K562 (cell line): Measurements from ENCODE around the gene COA5. TPM values are rescaled to one million over a fixed set of nuclear protein-coding genes. Genes with fewer than 3 reads are reported as not detected.
A peak's percentile ranks its signal among the peaks of the same experiment; 100 is the strongest.

Source experiments
- ATF7 ChIP-seq: fragments of 450-650 bp; IDR thresholded peaks from 2 replicates; pipeline ENCODE4 v1.7.1; 2014; ENCODE audit warnings: mild to moderate bottlenecking, moderate library complexity
- BRD9 ChIP-seq: fragments of 450-650 bp; IDR thresholded peaks from 2 replicates; pipeline ENCODE4 v1.6.1; 2018; ENCODE audit warnings: low read depth; ENCODE audit not compliant: partially characterized antibody
- CHAMP1 ChIP-seq: fragments of 450-650 bp; IDR thresholded peaks from 2 replicates; pipeline ENCODE4 v1.6.1; 2016; ENCODE audit warnings: mild to moderate bottlenecking
- DACH1 ChIP-seq: fragments of 450-650 bp; IDR thresholded peaks from 2 replicates; pipeline ENCODE4 v1.6.1; 2018; ENCODE audit not compliant: partially characterized antibody
- ETV1 ChIP-seq: fragments of 450-650 bp; conservative IDR thresholded peaks from 2 replicates; pipeline ENCODE4 v1.6.1; 2016; ENCODE audit warnings: missing genetic modification characterization, control low read depth, low read depth, missing compliant biosample characterization
- HMG20A ChIP-seq: fragments of 450-650 bp; formaldehyde crosslinking; conservative IDR thresholded peaks from 2 replicates; pipeline ENCODE4 v1.4.0; 2020; ENCODE audit warnings: mild to moderate bottlenecking, mixed read lengths
- KAT2B ChIP-seq: IDR thresholded peaks from one replicate; pipeline ENCODE4 v1.6.1; 2012; ENCODE audit warnings: low read depth, mild to moderate bottlenecking, control low read depth, inconsistent platforms, low read length, moderate library complexity
- MTA2 ChIP-seq: fragments of 450-650 bp; IDR thresholded peaks from 2 replicates; pipeline ENCODE4 v1.6.1; 2016; ENCODE audit warnings: low read depth
- MYC ChIP-seq, 2 experiments: fragments of 250-450 bp in 1 of 2; sonication (Bioruptor Pico) in 1 of 2; IDR thresholded peaks; 2 replicates each; pipeline versions ENCODE4 v1.5.1 to v1.6.1; 2012 to 2021; ENCODE audit warnings: low read depth in 2 of 2, borderline replicate concordance in 1 of 2, improper control_type of control experiment in 1 of 2, low read length in 1 of 2, mild to moderate bottlenecking in 1 of 2, moderate library complexity in 1 of 2
- NR4A1 ChIP-seq, 2 experiments: fragments of 250-450 bp in 1 of 2; fragments of 450-650 bp in 1 of 2; sonication (Bioruptor Pico) in 1 of 2; IDR thresholded peaks; 2 replicates each; pipeline versions ENCODE4 v1.4.0 to v1.6.1; 2016 to 2020; ENCODE audit warnings: mild to moderate bottlenecking in 2 of 2, missing compliant biosample characterization in 1 of 2, missing genetic modification characterization in 1 of 2, moderate library complexity in 1 of 2
- PKNOX1 ChIP-seq: fragments of 450-650 bp; IDR thresholded peaks from 2 replicates; pipeline ENCODE4 v1.6.1; 2016
- SIN3B ChIP-seq: fragments of 450-650 bp; IDR thresholded peaks from 2 replicates; pipeline ENCODE4 v1.6.1; 2017; ENCODE audit warnings: low read depth, mild to moderate bottlenecking, moderate library complexity
- TGIF2 ChIP-seq: sonication (generic); formaldehyde crosslinking; IDR thresholded peaks from 2 replicates; pipeline ENCODE4 v1.8.1; 2022; ENCODE audit warnings: mild to moderate bottlenecking, missing genetic modification reagents, moderate library complexity
- WHSC1 ChIP-seq: IDR thresholded peaks from one replicate; pipeline ENCODE4 v1.6.1; 2012; ENCODE audit warnings: low read length, control low read depth, inconsistent platforms
- ZNF133 ChIP-seq: fragments of 250-450 bp; sonication (Bioruptor Pico); IDR thresholded peaks from 2 replicates; pipeline ENCODE4 v1.4.0; 2020; ENCODE audit warnings: mild to moderate bottlenecking
- ZNF175 ChIP-seq: fragments of 200-800 bp; sonication (Bioruptor generic); IDR thresholded peaks from 2 replicates; pipeline ENCODE4 v1.6.1; 2016; ENCODE audit warnings: low read depth, mild to moderate bottlenecking, missing genetic modification characterization, missing compliant biosample characterization
- ZNF212 ChIP-seq: fragments of 450-650 bp; formaldehyde crosslinking; IDR thresholded peaks from 2 replicates; pipeline ENCODE4 v1.4.0; 2020; ENCODE audit warnings: mild to moderate bottlenecking
- ZNF354B ChIP-seq: fragments of 250-450 bp; sonication (Bioruptor Pico); IDR thresholded peaks from 2 replicates; pipeline ENCODE4 v1.4.0; 2020
- polyA plus RNA-seq, 8 experiments: library from polyadenylated mRNA; depleted of rRNA in 4 of 8; stranded (reverse) in 5 of 8; unstranded in 3 of 8; fragments of >200 nt; fragmentation: Nextera tagmentation in 2 of 8; fragmentation: Illumina TruSeq in 1 of 8; extraction: Ambion mirVana in 2 of 8; extraction: Trizol in 1 of 8; gene quantifications; 2 replicates each; pipeline versions ENCODE4 v1.2.1 to v1.2.3, GENCODE V29; 2011 to 2014; ENCODE audit warnings: inconsistent platforms in 1 of 8, missing spikeins in 1 of 8
- total RNA-seq, 7 experiments: library from RNA; depleted of rRNA in 6 of 7; stranded (reverse); fragments of >200 nt in 6 of 7; fragmentation: Illumina TruSeq in 2 of 7; extraction: Trizol in 2 of 7; gene quantifications; 2 replicates each; pipeline versions ENCODE4 v1.2.1 to v1.2.3, GENCODE V29; 2011 to 2021; ENCODE audit warnings: low replicate concordance in 1 of 7
- TF ChIP-seq, protein P1 (sequence below): sonication (generic); IDR thresholded peaks from 2 replicates; pipeline ENCODE4 v1.6.1; 2016
- TF ChIP-seq, protein P2 (sequence below): fragments of 200-800 bp; sonication (Bioruptor generic); IDR thresholded peaks from 2 replicates; pipeline ENCODE4 v1.6.1; 2016; ENCODE audit warnings: missing genetic modification characterization, missing compliant biosample characterization

COA5 gene
- total and polyA plus RNA-seq, 9 of the 15 experiments (the other 6 are each of a cell fraction or from before 2014, with no cell fraction given): 17.9 to 77.6 (median 33.4) TPM

GRCh38 chr2:98561018-98561417 is 47.3 kb downstream of the COA5 start (continued):
- no peak for TF ChIP-seq CHAMP1
- no peak for TF ChIP-seq MTA2
- TF ChIP-seq, protein P1, sequence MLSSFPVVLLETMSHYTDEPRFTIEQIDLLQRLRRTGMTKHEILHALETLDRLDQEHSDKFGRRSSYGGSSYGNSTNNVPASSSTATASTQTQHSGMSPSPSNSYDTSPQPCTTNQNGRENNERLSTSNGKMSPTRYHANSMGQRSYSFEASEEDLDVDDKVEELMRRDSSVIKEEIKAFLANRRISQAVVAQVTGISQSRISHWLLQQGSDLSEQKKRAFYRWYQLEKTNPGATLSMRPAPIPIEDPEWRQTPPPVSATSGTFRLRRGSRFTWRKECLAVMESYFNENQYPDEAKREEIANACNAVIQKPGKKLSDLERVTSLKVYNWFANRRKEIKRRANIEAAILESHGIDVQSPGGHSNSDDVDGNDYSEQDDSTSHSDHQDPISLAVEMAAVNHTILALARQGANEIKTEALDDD: peak; percentile 60; the same call in 1 of the 2 replicates
- no peak for TF ChIP-seq BRD9
- no peak for TF ChIP-seq ZNF354B
- no peak for TF ChIP-seq ETV1 (tag)
- no peak for TF ChIP-seq ZNF212 (CRISPR knock-in tag)
- TF ChIP-seq DACH1: no peak
- TF ChIP-seq ZNF175 (CRISPR knock-in tag): no peak
- TF ChIP-seq ATF7: peak; percentile 16; the same call in 1 of the 2 replicates
- no peak for TF ChIP-seq KAT2B
- no peak for TF ChIP-seq TGIF2 (CRISPR knock-in tag)
- TF ChIP-seq SIN3B: no peak
- TF ChIP-seq HMG20A (CRISPR knock-in tag): no peak
- peak; percentile 20; the same call in 1 of the 2 replicates for TF ChIP-seq PKNOX1
- no peak for TF ChIP-seq ZNF133
- TF ChIP-seq WHSC1: no peak
- TF ChIP-seq, protein P2, sequence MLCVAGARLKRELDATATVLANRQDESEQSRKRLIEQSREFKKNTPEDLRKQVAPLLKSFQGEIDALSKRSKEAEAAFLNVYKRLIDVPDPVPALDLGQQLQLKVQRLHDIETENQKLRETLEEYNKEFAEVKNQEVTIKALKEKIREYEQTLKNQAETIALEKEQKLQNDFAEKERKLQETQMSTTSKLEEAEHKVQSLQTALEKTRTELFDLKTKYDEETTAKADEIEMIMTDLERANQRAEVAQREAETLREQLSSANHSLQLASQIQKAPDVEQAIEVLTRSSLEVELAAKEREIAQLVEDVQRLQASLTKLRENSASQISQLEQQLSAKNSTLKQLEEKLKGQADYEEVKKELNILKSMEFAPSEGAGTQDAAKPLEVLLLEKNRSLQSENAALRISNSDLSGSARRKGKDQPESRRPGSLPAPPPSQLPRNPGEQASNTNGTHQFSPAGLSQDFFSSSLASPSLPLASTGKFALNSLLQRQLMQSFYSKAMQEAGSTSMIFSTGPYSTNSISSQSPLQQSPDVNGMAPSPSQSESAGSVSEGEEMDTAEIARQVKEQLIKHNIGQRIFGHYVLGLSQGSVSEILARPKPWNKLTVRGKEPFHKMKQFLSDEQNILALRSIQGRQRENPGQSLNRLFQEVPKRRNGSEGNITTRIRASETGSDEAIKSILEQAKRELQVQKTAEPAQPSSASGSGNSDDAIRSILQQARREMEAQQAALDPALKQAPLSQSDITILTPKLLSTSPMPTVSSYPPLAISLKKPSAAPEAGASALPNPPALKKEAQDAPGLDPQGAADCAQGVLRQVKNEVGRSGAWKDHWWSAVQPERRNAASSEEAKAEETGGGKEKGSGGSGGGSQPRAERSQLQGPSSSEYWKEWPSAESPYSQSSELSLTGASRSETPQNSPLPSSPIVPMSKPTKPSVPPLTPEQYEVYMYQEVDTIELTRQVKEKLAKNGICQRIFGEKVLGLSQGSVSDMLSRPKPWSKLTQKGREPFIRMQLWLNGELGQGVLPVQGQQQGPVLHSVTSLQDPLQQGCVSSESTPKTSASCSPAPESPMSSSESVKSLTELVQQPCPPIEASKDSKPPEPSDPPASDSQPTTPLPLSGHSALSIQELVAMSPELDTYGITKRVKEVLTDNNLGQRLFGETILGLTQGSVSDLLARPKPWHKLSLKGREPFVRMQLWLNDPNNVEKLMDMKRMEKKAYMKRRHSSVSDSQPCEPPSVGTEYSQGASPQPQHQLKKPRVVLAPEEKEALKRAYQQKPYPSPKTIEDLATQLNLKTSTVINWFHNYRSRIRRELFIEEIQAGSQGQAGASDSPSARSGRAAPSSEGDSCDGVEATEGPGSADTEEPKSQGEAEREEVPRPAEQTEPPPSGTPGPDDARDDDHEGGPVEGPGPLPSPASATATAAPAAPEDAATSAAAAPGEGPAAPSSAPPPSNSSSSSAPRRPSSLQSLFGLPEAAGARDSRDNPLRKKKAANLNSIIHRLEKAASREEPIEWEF (CRISPR knock-in tag): no peak
- no peak for TF ChIP-seq NR4A1 (CRISPR knock-in tag; IDR thresholded peaks at IDR 0.05)
- no peak for TF ChIP-seq NR4A1 (tag; IDR thresholded peaks at IDR 0.05)
- no peak for TF ChIP-seq MYC (IDR thresholded peaks at IDR 0.05; ENCODE audit: low read depth, low read length)
- no peak for TF ChIP-seq MYC (CRISPR knock-in tag; IDR thresholded peaks at IDR 0.05; ENCODE audit: borderline replicate concordance, low read depth)
